GM18519 (cell line): ENCODE measurements around the gene KIAA1210.
A peak's percentile ranks its signal among the peaks of the same experiment; 100 is the strongest.

Experiments used
- ATAC-seq: cut with Tn5 transposase; IDR thresholded peaks from one replicate; pipeline ENCODE4 v1.9.1; 2021; ENCODE audit warnings: mild to moderate bottlenecking, moderate library complexity; ENCODE audit not compliant: unreplicated experiment, low FRiP score

The KIAA1210 gene

GRCh38 chrX:119093991-119094735 is 33.4 kb downstream of the KIAA1210 start:
- no peak for ATAC-seq

DNA sequence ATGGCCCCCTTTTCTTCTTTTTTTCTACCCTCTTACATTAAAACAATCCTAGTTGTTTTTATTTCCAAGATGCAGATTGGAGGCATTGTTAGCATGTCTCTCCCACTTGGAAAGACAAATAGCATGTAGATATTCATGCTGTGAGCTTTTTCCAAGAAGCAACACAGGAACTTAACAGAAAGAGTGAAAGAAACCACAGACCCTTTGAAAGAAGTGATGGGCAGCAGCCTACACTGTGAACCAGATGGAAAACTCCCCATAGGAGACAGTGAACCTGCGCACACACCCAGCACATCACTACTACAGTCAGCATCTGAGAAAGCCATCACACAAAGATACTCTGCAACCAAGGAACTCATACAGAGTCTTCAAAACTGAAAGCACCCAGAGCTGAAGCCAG is 37.0 kb downstream of the KIAA1210 start:
- no peak for ATAC-seq

GRCh38 chrX:119089619-119090018 is 38.0 kb downstream of the KIAA1210 start:
- ATAC-seq = no peak

DNA sequence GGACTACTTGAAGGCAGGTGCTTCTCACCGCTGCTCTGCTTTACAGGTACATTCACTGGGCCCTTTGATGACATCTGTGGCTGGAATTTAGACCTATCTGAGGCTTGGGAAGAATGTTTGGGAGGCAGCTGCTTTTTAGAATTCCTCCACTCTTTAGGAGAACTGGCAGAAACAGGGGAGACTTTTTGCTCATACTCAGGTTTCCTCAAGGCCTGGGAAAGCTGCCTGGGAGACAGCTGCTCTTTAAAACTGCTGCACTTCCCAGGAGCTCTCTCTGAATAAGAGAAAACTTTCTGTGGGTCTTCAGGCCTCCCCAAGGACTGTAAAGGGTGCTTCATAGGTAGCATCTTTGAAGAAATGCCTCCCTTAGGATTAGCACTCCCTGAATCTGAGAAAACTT is 40.5 kb downstream of the KIAA1210 start:
- ATAC-seq = no peak

DNA sequence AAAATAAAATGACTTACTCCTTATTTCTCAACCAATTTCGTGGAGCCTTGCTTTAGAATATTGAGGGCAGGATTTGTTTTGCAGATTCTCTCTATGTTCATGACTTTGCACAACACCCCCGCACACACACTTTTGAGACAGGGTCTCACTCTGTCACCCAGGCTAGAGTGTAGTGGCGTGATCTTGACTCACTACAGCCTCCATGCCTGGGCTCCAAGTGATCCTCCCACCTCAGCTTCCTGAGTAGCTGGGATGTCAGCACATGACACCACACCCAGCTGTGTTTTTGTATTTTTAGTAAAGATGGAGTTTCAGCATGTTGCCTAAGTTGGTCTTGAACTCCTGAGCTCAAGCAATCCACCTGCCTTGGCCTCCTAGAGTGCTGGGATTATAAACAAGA is 42.8 kb downstream of the KIAA1210 start:
- no peak for ATAC-seq

GRCh38 chrX:119082278-119082677 is 45.3 kb downstream of the KIAA1210 start:
- no peak for ATAC-seq

DNA sequence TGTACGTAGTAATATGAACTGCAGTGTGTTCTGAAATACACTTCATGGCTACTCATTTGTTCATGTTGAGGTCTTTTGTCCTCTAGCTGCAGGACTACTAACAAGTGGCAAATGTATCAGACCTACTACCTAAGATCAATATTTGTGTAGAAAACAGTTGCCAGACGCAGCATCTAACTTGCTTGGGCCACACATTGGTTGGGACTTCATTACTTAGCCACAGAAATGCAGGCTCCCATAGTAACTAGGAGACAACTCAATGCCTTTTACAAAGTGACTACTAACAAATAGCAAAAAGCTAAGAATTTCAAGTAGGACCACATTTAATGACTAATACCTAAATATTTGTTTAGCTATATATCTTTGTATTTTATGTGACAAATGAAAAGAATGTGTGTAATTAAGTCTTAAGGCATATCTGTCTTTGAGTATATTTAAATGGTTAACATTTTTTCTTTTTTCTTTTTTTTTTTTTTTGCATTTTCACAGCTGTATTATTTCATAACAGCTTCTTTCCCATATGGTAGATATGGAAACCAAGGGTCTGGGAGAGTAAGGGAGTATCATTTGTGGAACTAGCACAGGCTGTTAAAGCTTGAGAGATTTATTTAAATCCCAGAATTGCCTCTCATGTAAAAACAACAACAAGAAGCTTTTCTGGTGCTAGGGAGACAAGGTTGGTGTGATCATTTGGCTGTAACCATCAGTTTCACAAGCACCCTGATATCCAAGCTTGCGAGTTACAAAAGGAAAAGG is 52.2 kb downstream of the KIAA1210 start:
- no peak for ATAC-seq

DNA sequence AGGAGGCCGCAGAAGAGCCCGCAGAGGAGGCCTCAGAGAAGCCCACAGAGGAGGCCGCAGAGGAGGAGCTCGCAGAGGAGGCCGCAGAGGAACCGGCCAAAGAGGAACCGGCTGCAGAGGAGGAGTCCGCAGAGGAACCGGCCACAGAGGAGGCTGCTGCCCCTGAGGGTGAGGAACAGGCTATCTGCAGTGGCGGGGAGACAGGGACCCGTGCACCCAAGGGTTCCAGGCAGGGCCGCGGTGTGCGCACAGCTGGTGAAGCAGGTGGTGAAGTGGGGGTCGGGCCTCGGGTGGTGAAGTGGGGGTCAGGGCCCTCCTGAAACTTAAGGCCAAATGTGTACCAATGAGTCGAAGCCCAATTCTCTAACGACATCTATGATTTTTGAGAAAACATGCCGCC is 53.7 kb downstream of the KIAA1210 start:
- no peak for ATAC-seq

GRCh38 chrX:119073200-119073905 is 54.3 kb downstream of the KIAA1210 start:
- ATAC-seq = no peak

DNA sequence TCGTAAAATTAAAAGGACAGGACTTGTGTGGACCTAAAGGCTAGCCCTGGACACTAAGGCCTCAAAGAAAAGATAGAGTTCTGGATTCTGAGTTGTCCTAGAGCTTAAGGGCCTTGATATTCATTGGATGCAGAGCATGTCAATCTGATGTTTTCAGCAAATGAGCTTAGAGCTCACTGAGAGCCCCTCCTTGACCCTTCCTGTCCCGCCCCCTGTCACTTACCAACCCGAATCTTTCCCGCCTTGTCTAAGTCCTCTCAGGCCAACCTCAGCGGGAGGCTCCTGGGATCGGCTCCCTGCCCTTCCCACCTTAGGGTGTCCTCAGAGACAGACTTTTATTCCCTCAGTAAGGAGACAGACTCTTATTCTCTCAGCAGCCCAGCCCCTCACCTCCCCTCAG is 54.9 kb downstream of the KIAA1210 start, which contains the start of gene CT47C1:
TSS of gene CT47C1 (plus strand) at position 250 of the 400 bp plus-strand sequence. CDS start 233 bp downstream, outside the sequence.
- no peak for ATAC-seq

DNA sequence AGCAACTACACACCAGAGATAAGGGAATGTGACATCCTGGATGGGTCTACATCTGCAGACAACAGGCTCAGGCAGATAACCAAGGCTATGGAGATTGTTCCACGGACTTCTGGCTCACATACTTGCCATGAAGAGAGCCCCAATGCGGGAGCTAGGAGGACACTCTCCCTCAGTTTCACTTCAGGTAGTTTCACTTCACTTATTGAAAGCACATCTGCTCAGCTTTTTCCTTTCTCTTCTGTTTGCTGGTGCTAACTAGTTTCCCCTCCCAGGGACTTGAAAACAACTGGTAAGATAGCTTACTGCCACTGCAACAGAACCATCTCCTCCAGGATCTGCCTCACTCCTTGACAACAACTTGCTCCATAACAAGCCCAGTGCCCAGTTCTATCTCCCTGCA is 56.2 kb downstream of the KIAA1210 start:
- ATAC-seq = peak; percentile 64

DNA sequence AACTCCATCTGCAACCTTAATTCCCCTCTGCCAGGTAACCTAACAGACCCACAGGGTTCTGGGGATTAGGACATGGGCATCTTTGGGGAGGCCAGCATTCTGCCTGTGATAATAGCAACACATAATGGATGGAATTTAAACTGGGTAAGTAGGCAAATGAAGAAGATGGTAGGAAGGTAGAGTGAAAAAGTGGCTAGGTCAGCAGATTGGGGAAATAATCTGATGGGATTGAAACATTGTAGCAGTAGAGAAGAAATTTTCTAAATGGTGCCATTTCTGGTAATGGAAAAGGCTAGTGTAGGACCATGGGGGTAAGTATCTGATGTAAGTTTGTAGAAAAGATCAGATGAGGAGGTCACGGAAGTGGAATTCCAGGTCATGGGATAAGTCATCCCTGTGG is 57.9 kb downstream of the KIAA1210 start:
- ATAC-seq = no peak

DNA sequence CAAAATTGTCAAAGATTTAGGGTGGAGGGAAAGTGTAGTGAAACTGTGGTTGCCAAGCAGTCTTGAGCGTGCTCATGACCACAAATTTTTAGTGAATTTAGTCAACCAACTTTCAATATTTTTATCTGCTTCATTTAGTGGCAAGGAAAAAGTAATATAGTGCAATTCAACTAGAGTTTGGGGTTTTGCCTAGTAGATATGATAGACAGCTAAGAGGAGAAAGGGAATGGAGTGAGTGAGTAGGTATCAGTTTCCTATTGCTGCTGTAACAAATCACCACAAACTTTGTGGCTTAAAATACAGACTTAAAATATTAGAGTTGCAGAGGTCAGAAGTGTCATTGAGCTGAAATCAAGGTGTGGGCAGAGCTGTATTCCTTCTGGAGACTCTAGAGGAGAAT is 58.5 kb downstream of the KIAA1210 start:
- ATAC-seq = no peak

- ATAC-seq = no peak
Observed at GRCh38 chrX:119067023-119067739, 60.4 kb downstream of the KIAA1210 start.

GRCh38 chrX:119063428-119063827 is 64.2 kb downstream of the KIAA1210 start:
- ATAC-seq = no peak

DNA sequence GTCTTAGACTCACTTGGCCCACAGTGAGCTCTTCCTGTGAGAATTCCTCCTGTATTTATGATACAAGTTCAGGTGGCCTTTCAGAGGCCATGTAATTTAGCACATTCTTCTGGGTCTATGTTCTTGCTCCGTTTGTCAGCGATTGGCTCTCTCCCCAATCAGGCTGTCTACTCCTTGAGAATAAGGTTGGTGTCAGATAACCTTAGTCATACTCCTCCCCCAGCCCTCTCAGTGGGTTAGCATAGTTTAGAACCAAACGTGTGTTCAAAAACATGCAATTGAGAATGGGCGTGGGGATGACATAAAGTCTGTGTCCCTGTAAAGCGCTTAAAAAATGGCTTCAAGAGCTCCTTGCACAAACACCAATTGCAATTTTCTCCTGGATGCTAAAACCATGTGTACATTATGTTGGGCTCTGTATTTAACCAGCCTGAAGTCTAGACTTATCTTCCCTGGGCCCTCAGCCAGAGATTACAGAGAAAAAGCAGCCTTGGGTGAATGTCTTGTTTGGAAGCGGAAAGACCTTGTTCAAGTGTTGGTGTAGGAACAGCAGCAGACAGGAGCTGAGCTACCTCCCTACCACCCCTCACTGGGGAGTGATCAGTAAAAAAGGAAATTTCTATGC is 64.8 kb downstream of the KIAA1210 start:
- no peak for ATAC-seq

GRCh38 chrX:119055687-119056086 is 71.9 kb downstream of the KIAA1210 start:
- no peak for ATAC-seq

GRCh38 chrX:119045884-119046283 is 81.7 kb downstream of the KIAA1210 start:
- no peak for ATAC-seq

DNA sequence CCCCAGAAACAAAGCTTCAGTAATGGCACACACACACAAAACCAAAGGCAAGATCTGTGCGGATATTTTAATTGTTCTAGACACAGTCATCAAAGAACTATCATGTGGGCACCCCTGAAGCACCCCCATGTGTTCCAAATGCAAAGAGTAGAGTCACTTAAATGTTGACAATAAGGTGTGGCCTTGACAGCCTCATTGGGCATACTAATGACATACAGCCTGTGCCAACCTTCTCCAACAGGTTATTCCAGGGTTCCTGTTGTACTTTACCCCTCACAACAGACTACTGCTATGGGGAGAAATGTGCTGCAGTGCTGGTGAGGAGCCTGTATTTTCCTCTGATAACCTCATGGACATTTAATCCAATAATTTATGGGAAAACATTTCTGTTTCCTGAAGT is 84.6 kb downstream of the KIAA1210 start:
- no peak for ATAC-seq

- no peak for ATAC-seq
Observed at GRCh38 chrX:119042040-119042439, 85.6 kb downstream of the KIAA1210 start.
